ENCODE data around the gene DNAJB11.
A peak's percentile ranks its signal among the peaks of the same experiment; 100 is the strongest.

The DNAJB11 gene

GRCh38 chr3:186614266-186614596 lies 43.7 kb downstream of the DNAJB11 start:
- no peak for TF ChIP-seq CTCF (IDR thresholded peaks at IDR 0.05; ENCODE audit: low read depth, low read length, missing control alignments)
- no peak overlapping the region for H3K27ac ChIP-seq
- no peaks in the 10 kb centered on the region for H3K36me3 ChIP-seq (replicated peaks)
- in situ Hi-C loops (cut with HindIII; ENCODE audit: low pct_ligation_motif_present, low sequenced_read_pairs), result loop anchor here (25.0 kb wide), 1 partner anchor 198 kb away; the partner anchor contains the start of gene RFC4
- no peak for DNase-seq
- H3K27me3 ChIP-seq (replicated peaks), result no peaks in the 10 kb centered on the region
- no peak overlapping the region for H3K4me3 ChIP-seq (ENCODE audit: low read depth, low read length)

GRCh38 chr3:186614597-186615483 lies 44.3 kb downstream of the DNAJB11 start:
- peak; percentile 78 for DNase-seq
- Histone ChIP-seq H3K4me3 (ENCODE audit: low read depth, low read length) (no peak overlapping the region), H3K36me3 (replicated peaks) (no peaks in the 10 kb centered on the region), H3K27ac (no peak overlapping the region), H3K27me3 (replicated peaks) (no peaks in the 10 kb centered on the region)
- peak; percentile 99 for TF ChIP-seq CTCF (IDR thresholded peaks at IDR 0.05; ENCODE audit: low read depth, low read length, missing control alignments)
- in situ Hi-C loops (cut with HindIII; ENCODE audit: low pct_ligation_motif_present, low sequenced_read_pairs), result loop anchor here (25.0 kb wide), 1 partner anchor 197 kb away; the partner anchor contains the start of gene RFC4

GRCh38 chr3:186616299-186616617 lies 45.7 kb downstream of the DNAJB11 start:
- Histone ChIP-seq H3K36me3 (replicated peaks) (no peaks in the 10 kb centered on the region), H3K27ac (no peak overlapping the region), H3K27me3 (replicated peaks) (no peaks in the 10 kb centered on the region), H3K4me3 (ENCODE audit: low read depth, low read length) (no peak overlapping the region)
- TF ChIP-seq CTCF (IDR thresholded peaks at IDR 0.05; ENCODE audit: low read depth, low read length, missing control alignments), result no peak
- in situ Hi-C loops (cut with HindIII; ENCODE audit: low pct_ligation_motif_present, low sequenced_read_pairs), result loop anchor here (25.0 kb wide), 1 partner anchor 196 kb away; the partner anchor contains the start of gene RFC4
- DNase-seq, result no peak

GRCh38 chr3:186617036-186617946 lies 46.8 kb downstream of the DNAJB11 start:
- peak; percentile 93 for DNase-seq
- in situ Hi-C loops (cut with HindIII; ENCODE audit: low pct_ligation_motif_present, low sequenced_read_pairs), result loop anchor here (25.0 kb wide), 1 partner anchor 195 kb away; the partner anchor contains the start of gene RFC4
- Histone ChIP-seq H3K36me3 (replicated peaks) (no peaks in the 10 kb centered on the region), H3K27me3 (replicated peaks) (no peaks in the 10 kb centered on the region), H3K27ac (no peak overlapping the region), H3K4me3 (ENCODE audit: low read depth, low read length) (peak overlapping the region; percentile 15)
- TF ChIP-seq CTCF (IDR thresholded peaks at IDR 0.05; ENCODE audit: low read depth, low read length, missing control alignments), result peak; percentile 98

GRCh38 chr3:186618318-186618938 lies 47.9 kb downstream of the DNAJB11 start:
- Histone ChIP-seq H3K27me3 (replicated peaks) (no peaks in the 10 kb centered on the region), H3K27ac (no peak overlapping the region), H3K4me3 (ENCODE audit: low read depth, low read length) (no peak overlapping the region), H3K36me3 (replicated peaks) (no peaks in the 10 kb centered on the region)
- TF ChIP-seq CTCF (IDR thresholded peaks at IDR 0.05; ENCODE audit: low read depth, low read length, missing control alignments), result no peak
- no peak for DNase-seq
- in situ Hi-C loops (cut with HindIII; ENCODE audit: low pct_ligation_motif_present, low sequenced_read_pairs), result loop anchor here (25.0 kb wide), 1 partner anchor 194 kb away; the partner anchor contains the start of gene RFC4
